ENCODE results near the gene IFNL1.
"Not testable (repeated sequence)": the region's sequence is repeated elsewhere in the genome, so short reads cannot be mapped to it uniquely, and the experiment has no call there.

IFNL1 gene

GRCh38 chr19:39270036-39270871, 26.0 kb upstream of the IFNL1 start:
- no peak for DNase-seq

DNA sequence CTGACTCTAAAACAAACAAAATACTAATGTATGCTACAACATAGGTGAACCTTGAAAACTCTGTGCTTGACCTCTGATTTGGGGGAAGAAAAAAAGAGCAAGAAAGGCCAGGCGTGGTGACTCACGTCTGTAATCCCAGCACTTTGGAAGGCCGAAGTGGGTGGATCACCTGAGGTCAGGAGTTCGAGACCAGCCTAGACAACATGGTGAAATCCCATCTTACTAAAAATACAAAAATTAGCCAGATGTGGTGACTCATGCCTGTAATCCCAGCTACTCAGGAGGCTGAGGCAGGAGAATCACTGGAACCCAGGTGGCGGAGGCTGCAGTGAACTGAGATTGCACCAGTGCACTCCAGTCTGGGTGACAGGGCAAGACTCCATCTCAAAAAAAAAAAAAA, 22.3 kb upstream of the IFNL1 start:
- not testable (repeated sequence) for DNase-seq

- DNase-seq = no peak
Observed at GRCh38 chr19:39275578-39275977, 20.6 kb upstream of the IFNL1 start.

DNA sequence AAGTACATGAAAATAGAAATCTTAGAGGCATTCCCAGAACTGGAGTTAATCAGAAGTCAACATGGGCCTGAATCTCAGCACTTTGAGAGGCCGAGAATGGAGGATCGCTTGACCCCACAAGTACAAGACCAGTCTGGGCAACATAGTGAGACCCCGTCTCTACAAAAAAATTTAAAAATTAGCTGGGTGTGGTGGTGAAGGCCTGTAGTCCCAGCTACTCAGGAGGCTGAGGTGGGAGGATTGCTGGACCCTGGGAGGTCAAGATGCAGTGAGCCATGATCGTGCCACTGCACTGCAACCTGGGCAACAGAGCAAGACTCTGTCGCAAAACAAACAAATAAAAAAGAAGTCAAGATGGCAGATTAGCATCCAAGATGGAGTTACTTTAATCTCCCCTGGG, 19.5 kb upstream of the IFNL1 start:
- no peak for DNase-seq

- DNase-seq = no peak
Observed at GRCh38 chr19:39277598-39277997, 18.6 kb upstream of the IFNL1 start.

DNA sequence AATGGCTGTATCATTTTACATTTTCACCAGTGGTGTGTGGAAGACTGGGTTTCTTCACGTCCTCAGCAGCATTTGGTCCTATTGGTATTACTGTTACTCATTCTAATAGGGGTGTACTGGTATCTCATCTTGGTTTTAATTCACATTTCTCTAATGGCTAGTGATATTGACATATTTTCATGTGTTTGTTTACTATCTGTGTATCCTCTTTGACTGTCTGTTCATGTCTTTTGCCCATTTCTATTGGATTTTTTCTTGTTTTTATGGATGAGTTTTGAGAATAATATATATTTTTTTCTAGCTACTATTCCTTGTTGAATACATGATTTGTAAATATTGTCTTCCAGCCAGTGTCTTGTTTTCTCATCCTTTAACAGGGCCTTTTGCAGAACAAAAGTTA, 14.2 kb upstream of the IFNL1 start:
- DNase-seq = no peak

DNA sequence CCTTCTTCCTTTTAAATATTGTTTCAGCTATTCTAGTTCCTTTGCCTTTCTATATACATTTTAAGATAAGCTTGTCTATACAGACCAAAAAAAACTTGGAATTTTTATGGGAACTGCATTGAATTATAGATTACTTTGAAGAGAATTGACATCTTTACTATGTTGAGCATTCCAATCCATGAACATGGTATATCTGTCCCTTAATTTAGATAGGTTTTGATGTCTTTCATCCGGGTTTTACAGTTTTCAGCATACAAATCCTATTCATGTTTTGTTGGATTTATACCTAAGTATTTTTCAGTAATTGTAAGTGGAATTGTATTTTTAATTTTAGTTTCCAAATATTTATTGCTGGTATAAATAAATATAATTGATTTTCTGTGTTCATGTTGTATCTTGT, 12.2 kb upstream of the IFNL1 start:
- no peak for DNase-seq

GRCh38 chr19:39293394-39293793, 2.8 kb upstream of the IFNL1 start:
- no peak for DNase-seq

DNA sequence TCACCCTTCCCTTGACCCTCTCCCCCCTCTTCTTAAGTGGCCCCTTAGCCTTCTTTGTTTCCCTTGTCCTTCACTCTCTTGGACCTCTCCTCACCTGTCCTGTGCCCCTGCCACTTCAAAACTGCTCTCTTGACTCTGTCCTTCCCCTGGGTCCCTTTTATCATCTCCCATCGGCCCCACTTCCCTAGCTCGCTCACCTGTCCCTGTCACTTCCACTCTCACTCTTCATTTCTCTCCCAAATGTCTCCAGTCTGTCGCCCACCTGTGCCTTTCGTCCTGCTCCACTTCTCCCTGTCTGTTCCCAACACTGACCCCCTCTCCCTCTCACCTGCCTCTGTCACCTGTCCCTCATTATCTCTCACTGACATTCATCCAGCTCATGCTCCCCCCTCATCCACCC, 699 bp downstream of the IFNL1 start:
- no peak for DNase-seq

- DNase-seq = peak; percentile 49 to 72
Observed at GRCh38 chr19:39297931-39298634, 1.9 kb downstream of the IFNL1 start.

- peak in 1 of 2 donors; percentile 37 for DNase-seq
Observed at GRCh38 chr19:39299404-39299803, 3.2 kb downstream of the IFNL1 start.

DNA sequence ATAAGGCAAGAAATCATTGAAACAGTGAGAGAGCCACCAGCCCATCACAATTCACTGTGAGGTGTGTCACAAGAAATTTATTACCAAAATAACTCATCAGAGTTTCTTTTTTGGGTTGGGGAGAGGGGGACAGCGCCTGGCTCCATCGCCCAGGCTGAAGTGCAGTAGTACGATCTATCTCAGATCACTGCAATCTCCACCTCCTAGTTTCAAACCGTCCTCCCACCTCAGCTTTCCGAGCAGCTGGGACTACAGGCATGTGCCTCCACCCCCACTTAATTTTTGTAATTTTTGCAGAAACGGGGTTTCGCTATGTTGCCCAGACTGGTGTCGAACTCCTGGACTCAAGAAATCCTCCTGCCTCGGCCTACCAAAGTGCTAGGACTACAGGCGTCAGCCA, 3.6 kb downstream of the IFNL1 start:
- no peak for DNase-seq

DNA sequence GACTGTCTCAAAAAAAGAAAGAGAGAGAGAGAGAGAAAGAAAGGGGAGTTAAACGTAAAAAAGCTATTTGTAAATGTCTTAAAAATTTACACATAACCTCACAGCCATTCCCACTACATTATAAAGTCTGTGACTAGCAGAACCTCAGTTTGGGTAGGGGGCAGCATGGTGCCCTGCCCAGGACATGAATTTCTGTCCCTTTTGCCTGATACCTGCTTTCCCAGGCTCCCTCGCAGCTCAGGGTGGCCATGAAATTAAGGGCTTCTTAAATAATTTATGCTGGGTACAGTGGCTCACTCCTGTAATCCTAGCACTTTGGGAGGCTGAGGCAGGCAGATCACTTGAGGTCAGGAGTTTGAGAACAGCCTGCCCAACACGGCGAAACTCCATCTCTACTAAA, 4.8 kb downstream of the IFNL1 start:
- DNase-seq = no peak

DNA sequence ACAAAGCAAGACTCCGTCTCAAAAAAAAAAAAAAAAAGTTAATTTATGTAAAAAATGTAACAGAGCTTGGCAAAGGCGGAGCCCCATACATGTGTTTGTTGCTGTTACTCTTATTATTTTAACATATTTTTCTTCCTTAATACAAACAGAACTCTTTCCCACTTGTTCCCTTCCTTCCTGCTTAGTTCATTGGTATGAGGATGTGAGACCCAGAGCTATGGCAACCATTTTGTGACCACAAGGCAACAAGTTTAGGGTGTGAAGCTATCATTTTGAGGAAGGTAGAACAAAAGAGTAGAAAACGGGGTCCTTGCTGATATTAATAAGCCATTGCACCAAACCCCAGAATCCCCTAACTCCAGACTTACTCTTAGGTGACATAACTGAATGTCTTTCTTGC, 5.4 kb downstream of the IFNL1 start:
- DNase-seq = no peak

GRCh38 chr19:39303373-39304184, 7.4 kb downstream of the IFNL1 start:
- no peak for DNase-seq

GRCh38 chr19:39304185-39304513, 7.9 kb downstream of the IFNL1 start:
- DNase-seq = no peak

DNA sequence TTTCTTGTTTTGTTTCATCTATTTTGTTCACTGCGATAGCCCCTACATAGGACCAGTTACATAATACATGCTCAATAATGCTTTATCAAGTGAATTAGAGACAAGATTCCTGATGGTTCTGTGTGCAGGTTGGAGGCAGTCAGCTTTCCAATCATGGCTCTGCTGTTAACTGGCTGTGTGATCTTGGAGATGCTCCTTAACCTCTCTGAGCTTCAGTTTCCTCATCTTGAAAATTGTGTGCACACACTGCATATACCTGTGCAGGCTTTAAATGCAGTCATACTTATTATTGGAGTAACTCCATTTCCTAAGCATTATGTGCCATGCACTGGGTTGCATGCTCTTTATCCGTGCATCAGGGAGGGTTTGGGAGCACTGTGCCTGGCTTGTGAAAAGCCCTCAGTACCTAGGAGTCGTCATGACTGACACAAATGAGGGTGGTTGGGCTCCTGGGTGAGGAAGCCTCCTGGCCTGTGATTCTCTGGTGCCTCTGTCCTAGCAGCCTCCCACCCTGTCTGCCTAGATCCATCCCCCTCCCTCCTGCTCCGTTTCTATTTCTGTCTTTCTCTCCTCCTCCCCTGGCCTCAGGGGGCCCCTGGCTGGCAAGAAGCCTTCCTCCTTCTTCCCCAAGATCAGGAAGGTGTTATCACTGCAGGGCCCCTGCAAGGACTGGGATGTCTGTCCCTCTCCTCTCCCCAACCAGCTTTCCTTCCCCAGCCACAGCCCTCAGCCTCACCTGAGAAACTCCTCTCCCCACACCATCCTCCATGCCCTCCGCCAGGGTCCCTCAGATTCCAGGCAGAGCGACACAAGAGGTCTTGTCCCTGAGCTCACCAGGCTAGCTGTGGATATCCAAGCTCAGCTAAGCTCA, 8.7 kb downstream of the IFNL1 start:
- DNase-seq = no peak

- DNase-seq = no peak
Observed at GRCh38 chr19:39306075-39306474, 9.9 kb downstream of the IFNL1 start.

DNA sequence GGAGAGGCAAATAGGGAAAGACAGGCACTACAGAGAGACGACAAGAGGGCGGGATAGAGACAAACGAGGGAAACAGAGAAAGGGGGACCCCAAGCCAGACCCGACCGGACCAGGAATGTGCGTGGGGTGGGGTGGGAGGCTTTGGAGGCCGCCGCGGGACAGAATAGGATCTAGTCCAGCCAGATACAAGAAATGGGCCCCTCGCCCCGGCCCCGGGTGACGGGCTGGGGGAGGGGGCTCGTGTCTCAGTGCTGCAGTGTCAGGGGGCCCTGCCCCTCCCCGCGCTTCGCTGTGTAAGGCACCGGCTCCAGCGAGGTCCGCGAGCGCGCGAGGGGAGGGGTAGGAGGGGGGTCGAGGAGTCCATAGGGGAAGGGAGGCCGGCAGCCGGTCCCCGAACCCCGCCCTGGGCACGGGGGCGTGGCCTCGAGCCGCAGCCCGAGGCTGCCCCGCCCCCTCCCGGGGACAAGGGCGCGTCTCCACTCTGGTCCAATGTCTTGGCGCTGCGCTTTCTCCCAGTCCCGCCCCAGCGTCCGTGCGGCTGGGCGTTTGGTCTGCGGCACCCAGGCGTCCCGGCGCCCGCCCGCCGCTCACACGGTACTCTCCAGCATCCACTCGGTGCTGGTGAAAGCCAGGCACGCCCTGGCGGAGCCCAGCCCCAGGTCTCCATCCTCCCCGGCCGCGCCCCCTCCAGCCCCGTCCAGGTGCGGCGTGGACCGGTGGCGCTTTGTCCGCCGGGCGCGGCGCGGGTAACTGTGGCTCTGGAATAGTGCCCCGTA, 11.0 kb downstream of the IFNL1 start:
- DNase-seq = no peak

GRCh38 chr19:39307822-39308530, 11.8 kb downstream of the IFNL1 start:
- no peak for DNase-seq
